SK-N-DZ (cell line): Measurements from ENCODE around the gene PRKN. TPM values are rescaled to one million over a fixed set of nuclear protein-coding genes. Genes with fewer than 3 reads are reported as not detected.

Source experiments
- DNase-seq: peaks from one replicate; pipeline ENCODE4 v3.0.0-alpha.2; 2015; ENCODE audit warnings: low spot score
- polyA plus RNA-seq, 2 experiments: library from polyadenylated mRNA; depleted of rRNA; stranded (reverse); fragments of >200 nt; gene quantifications; 2 replicates each; pipeline ENCODE4 v1.2.3, GENCODE V29; 2014

PRKN gene
- 0.93 and 1.6 TPM in 2 replicates for polyA plus RNA-seq (2014; cell fraction: cytosol; rRNA removed)
- polyA plus RNA-seq (2014; cell fraction: nucleus; rRNA removed) = 0.52 and 0.54 TPM in 2 replicates

DNA sequence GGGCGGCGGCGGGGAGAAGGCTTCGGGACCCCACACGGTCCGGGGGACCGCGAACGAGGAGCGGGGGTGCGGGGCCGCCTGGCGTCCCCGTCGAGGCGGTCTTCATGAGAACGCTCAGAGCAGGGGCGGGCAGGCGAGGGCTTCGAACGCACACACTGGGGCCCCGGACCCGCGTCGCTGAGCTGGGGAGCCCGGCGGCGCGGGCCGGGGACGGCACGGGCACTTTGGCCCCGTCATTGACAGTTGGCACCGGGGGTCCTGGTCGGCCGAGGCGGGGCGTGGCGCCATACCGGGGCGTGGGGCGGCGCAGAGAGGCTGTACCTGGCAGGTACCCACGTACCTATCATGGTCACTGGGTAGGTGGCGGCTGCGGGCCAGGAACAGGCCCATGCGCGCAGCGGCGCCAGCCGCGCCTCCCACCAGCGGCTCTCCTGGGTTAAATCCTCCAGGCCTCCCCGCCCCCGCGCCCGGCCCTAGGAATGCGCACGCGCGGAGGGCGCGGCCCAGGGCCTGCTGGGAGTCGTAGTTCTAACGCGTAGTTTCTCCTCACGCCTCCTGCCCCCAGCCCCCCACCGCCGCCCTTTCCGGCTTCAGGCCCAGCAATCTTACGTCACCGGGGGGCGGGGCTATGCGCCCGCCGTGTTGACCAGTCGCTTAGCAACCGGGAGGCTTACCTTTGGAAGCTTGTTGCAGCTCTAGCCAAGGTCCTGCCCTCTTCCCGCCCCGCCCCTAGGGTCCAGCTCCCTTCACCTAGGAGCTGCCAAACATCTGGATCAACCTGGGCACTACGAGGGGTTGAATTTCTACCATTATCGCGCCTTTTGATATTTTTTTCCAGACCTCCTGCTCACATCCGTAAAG is at the start of gene PRKN, which contains the start of gene PACRG:
TSS of gene PRKN (minus strand) at position 445 of the 861 bp plus-strand sequence.
TSS of gene PACRG (plus strand) at position 653 of the 861 bp plus-strand sequence.
- DNase-seq = peak; percentile 98

DNA sequence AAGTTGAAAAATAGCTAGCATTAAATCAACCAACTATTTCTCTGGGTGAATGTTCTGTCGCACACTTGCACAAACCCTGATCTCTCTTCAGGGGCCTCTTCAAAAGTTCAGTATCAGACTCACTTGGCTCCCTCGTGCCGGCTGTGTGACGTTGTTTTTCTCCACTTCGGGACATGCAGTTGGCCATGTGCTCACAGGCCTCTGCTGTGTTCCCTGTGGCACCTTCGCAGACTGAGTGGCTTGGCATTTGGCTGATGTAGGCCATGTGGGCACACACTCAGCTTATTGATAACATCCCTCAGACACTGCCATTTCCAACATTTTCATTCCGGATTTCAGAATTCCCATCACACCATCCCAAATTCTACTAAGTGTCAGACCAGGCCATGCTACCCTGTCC is 49.5 kb upstream of the PRKN start:
- no peak for DNase-seq

DNA sequence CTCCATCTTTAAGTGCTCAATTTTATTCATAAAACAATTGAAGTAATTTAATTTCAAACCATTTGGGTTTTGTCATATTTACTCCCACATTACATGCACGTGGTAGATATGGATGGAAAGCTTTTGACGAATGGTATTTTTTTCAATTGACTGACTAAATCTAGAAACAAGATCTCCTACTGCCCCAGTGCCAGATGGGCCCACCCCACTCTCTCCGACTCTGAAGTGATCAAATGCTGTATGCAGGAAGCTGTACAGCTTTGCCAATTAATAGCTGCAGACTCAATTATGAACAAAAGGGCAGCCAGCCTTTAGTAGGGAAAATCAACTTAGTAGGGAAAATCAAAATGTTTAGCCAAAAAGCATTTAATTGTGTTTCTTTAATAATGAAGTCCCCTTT is 46.4 kb upstream of the PRKN start:
- peak; percentile 12 for DNase-seq

GRCh38 chr6:162772466-162772865 is 44.9 kb upstream of the PRKN start:
- DNase-seq = no peak

GRCh38 chr6:162770955-162771354 is 43.4 kb upstream of the PRKN start:
- no peak for DNase-seq

- DNase-seq = no peak
These were observed 42.6 kb upstream of the PRKN start for GRCh38 chr6:162770136-162770535.

DNA sequence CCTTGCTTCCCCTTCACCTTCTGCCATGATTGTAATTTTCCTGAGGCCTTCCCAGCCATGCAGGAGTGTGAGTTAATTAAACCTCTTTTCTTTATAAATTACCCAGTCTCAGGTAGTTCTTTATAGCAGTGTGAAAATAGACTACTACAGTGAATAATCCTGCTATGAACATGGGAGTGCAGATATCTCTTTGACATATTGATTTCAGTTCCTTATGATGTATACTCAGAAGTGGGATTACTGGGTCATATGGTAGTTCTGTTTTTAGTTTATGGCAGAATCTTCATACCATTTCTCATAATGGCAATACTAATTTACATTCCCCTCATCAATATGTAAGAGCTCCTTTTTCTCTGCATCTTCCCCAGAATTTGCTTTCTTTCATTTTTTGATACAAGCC is 26.2 kb upstream of the PRKN start:
- no peak for DNase-seq

DNA sequence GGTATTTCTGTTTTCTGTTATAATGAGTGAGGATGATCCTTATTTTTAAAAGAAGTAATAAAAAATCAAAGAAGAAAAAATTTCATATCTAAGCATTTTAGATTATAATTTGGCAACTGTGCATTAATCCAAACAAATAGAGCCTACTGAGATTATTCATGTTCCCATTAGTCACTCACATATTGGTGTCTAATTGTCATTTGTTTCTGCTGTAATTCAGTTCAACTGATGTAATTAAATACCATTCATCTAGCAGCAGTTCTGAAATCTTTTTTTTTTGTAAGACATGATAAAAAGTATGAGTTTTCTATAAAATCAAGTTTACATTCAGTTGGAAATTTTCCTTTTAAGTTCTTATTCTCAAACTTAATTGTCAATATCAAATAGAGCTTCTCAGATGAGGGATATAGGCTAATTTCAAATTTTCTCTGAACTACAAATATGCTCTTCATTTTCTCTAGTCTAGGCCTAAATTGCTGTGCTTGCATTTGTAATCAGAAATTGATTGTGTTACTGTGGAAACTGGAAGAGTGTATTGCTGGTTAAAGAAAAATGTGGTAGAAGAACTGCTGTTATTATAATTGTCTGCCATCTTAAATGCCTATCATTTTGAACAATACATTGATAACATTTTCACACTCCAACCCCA is 23.8 kb upstream of the PRKN start:
- no peak for DNase-seq

DNA sequence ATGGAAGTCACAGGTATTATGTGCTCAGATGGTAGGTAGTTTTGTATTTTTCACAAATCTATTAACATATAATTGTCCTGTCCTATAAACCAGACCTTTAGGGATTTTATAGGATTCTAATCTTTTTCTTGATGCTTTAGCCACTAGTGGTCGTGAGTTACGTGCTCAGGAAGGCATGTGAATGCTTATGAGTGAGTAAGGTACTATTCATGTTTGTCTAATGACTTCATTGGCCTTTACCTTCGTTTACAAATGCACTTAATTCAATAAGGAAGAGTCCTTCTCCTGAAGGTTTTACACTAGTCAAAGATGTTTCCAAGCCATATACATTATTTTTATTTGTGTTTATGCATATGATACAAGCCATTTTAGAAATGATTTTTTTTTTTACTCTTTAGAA is 23.2 kb upstream of the PRKN start:
- no peak for DNase-seq

- DNase-seq = peak; percentile 19
These were observed 9.4 kb upstream of the PRKN start for GRCh38 chr6:162736961-162737360.

DNA sequence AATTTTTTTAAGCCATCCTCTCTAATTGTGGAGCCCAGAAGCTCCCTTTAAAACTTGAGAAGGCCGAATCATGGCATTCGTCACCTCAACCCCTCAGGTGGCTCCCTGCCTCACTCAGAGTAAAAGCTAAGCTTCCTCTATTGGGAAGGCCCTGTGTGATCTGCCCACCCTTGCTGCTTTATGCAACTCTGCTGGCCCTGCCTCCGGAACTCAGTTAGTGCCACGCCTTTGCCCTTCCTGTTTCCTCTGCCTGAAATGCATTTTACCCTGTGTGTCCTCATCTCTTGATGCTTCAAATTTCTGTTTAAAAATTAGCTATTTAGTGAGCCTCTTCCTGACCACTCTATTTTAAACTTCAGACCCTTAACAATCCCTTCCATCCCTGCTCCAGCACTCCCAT is 5.9 kb upstream of the PRKN start:
- no peak for DNase-seq

GRCh38 chr6:162730502-162730901 is 2.9 kb upstream of the PRKN start:
- no peak for DNase-seq

DNA sequence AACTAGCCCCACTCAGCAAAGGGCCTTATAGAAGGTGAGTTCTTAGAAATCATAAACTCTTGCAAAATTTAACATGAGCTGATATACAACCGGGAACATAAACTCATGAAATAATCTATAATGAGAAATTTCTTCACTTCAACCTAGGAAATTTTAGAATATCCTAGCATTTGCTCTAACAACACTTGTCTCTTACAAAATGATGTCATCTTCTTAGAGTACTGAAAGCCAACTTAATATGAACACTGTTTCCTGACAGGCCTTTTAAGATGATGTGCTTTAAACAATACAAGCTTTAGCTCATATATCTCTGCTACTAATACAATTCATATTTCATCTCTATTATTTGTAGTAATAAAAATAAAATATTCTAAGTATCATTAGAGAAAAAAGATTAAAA is 1.1 kb upstream of the PRKN start:
- no peak for DNase-seq

DNA sequence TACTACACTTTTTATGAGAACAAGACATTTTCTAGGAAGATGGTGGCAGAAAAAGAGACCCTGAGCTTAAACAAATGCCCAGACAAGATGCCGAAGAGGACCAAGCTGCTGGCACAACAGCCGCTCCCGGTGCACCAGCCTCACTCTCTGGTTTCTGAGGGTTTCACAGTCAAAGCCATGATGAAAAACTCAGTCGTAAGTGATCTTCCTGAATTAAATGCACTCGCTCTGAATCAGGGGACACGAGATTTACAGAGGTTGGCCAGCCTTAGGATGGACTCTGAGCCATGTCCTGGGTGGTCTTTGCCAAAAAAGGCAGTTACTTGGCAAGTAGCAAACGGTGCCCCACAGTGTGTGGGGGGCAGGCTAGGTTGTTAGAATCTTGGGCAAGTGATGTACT is 631 bp upstream of the PRKN start:
- DNase-seq = no peak

DNA sequence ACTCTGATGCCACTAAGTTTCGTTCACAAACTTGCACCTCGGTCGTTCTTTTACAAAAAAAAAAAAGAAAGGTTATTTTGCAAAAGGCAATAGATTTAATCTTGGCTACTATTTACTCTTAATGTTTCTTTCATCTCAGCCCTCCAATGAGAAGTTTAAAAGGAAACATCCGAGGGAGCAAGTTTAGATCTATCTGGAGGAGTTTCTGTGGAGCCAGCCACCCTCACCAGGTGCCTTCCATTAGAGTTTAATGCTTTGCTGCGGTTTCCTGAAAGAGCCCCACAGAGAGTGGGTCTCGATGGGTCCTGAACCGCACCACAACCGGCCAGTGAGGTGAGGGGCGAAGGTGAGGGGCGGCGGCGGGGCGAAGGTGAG is 632 bp downstream of the PRKN start:
- no peak for DNase-seq

DNA sequence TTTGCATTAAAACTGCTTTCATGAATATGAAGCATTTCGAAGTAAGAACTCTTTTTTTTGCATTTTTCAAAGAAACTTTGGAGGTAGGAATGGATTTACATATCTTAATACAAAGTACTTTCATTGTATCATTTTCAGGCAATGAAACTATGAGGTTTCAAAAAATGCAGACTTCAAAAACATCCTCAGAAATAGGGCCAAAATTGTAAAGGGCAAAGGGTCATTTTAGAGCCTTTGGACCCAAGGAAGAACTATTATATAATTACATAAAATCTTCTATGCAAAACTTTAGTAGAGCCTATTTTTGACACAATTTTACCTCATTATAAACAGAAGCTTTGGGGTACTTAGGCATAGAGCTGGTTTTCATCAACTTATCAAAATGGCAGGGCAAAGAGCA is 4.9 kb downstream of the PRKN start:
- DNase-seq = no peak

GRCh38 chr6:162722226-162722625 is 5.3 kb downstream of the PRKN start:
- no peak for DNase-seq

DNA sequence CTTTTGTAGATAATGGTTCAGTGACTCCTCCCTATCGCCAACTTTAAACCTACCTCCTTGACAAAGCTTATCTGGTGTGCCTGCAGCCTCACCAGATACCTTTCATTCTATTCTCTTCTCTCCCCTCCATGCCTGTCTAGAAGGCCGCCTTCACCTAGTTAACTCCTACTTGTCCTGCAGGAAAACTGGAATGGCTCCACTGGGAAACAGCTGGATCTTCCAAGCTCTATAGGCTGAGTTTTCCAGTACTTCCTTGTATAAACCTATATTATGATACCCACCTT is 6.2 kb downstream of the PRKN start:
- no peak for DNase-seq

DNA sequence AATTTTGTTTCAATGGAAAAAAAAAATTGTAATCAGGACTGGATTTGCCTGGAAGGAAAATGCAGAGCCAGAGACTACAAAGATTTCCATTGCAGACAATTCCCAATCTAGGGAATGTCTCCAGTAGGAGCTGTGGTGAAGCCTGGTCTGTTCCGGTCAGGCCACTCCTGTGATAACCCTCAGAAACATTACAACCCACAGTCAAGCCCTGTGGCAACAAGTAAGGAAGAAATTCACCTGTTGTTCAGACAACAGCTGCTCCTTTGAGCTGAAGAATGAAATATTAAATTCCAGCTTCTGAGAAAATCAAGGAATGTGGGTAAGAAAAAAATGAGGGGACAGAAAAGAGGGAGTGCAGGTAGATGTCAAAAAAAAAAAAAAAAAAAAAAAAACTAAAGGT is 8.0 kb downstream of the PRKN start:
- DNase-seq = no peak

GRCh38 chr6:162715601-162716000 is 12.0 kb downstream of the PRKN start:
- DNase-seq = peak; percentile 58

- DNase-seq = peak; percentile 99
These were observed 13.4 kb downstream of the PRKN start for GRCh38 chr6:162713974-162714780.

GRCh38 chr6:162712694-162713093 is 14.9 kb downstream of the PRKN start:
- DNase-seq = no peak
